Measurements from ENCODE around the gene SCTR.

DNA sequence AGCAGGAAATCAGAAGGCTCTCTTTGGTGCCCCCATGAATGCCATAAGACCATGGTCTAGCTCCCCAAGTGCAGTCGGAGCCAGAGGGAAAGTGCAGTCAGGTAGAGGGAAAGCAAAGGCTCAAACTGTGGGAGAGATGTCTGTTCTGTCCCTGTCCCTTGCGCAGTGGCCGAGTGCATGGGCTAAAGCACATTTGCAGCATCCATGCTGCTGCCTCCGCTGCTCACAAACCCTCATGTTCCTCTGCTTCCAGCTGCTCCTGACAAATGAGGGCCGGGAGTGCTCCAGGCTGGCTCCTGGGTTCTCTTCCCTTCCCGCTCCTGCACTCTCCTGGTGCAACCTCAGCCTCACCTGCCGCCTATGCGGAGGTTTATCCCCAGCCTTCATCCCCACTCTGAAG is 34.2 kb downstream of the SCTR start:
- TF ChIP-seq, protein P1, sequence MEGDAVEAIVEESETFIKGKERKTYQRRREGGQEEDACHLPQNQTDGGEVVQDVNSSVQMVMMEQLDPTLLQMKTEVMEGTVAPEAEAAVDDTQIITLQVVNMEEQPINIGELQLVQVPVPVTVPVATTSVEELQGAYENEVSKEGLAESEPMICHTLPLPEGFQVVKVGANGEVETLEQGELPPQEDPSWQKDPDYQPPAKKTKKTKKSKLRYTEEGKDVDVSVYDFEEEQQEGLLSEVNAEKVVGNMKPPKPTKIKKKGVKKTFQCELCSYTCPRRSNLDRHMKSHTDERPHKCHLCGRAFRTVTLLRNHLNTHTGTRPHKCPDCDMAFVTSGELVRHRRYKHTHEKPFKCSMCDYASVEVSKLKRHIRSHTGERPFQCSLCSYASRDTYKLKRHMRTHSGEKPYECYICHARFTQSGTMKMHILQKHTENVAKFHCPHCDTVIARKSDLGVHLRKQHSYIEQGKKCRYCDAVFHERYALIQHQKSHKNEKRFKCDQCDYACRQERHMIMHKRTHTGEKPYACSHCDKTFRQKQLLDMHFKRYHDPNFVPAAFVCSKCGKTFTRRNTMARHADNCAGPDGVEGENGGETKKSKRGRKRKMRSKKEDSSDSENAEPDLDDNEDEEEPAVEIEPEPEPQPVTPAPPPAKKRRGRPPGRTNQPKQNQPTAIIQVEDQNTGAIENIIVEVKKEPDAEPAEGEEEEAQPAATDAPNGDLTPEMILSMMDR (IDR thresholded peaks at IDR 0.05) = no peak
- TF ChIP-seq POLR2A (IDR thresholded peaks at IDR 0.05) = no peak

Measured in heart left ventricle (tissue), 13 donors.